GM21381 (cell line): ENCODE measurements around the gene SORBS2.

Experiments used
- ATAC-seq: cut with Tn5 transposase; IDR thresholded peaks from one replicate; pipeline ENCODE4 v1.9.1; 2021; ENCODE audit warnings: mild to moderate bottlenecking, moderate library complexity; ENCODE audit not compliant: unreplicated experiment

The SORBS2 gene

DNA sequence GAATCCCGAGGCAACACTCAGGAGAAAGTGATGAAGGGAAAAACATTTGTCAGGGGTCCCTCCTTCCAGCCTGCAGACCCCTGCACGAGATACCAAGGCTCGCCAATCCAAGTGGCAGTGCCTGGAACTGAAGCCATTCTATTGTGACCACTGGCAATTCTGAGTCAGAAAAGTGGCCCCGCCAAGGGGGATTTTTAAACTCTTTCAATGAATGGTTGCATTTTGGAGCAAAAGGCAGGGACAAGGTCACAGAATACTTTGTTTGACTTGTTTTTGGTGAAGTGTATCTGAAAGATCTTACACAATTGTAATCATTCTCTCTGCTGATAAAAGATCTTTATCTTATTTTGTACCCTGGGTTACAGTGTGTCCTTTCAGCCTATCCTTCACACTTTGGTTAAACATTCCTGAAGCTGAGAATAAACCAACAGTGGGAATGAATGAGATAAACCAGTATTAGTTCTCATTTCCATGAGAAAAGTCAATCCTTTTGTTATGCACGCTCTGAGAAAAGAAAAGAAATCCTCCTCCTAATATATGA is 160.8 kb downstream of the SORBS2 start:
- ATAC-seq, result no peak

DNA sequence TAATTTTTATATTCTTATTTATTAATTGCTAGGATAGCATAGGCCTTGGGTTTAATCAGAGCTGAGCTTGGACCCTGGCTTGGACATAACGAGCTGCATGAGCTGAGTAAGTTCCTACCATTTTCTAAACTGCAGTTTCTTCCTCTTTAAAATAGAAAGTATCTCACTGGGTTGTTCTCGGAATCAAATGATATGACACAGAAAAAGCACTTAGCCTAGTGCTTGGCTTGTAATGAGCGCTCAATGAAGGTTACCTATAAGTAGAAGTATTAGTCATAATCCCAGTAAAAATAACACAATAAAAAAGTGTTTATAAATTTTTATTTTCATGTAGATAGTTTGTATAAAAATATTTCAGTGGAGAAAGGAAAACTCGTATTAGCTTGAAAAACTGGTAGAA is 163.4 kb downstream of the SORBS2 start:
- no peak for ATAC-seq

DNA sequence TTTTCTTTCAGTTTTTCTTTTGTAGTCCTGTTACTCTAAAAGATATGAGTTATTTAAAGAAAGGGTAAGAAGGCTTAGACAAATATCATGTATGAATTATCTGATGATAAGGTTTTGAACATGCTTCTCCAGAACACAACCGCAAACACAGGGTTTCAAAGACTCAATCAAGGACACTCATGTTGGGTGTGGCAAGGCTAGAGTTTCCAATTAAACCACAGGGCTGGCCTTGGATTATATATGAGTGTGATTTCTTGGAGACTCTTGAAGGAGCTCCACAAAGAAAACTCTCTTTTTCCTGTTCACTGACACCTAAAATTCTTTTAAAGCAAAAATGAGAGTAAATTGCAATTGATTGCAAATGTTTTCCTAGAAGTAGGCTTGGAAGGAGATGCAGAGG is 166.6 kb downstream of the SORBS2 start:
- no peak for ATAC-seq

DNA sequence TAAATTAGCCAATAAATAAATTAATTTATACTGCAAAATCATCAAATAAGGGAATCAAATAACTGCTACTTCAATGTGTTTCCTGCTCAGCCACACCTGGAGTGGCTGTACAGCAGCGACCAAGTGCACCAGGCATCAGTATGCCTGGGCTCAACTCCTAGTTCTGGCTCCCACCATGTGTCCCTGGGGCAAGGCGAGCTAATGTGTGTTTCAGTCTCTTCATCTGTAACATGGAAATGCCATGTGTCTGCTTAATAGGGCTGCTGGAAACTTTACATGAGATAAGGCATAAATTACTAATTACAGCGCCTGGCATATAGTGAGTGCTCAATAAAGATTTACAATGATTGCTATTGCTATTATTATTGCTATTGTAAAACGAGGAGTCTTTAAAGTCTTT is 167.6 kb downstream of the SORBS2 start:
- ATAC-seq, result no peak

DNA sequence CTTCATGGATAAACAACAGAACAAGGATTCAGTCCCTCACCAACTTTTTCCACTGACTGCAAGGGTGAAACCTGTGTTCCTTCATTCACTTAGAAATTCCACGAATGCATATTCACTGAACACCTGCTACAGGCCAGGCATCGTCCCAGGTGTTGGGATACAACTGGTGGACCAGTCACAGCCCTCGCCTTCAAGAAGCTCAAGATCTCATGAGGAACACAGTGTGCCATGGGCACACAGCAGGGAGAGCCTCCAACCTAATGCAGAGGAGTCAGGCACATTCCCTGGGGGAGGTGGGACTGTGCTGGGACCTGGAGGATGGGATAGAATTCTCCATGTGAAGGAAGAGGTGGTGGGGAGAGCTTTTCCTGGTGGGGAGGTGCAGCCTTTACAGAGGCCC is 169.1 kb downstream of the SORBS2 start:
- no peak for ATAC-seq

DNA sequence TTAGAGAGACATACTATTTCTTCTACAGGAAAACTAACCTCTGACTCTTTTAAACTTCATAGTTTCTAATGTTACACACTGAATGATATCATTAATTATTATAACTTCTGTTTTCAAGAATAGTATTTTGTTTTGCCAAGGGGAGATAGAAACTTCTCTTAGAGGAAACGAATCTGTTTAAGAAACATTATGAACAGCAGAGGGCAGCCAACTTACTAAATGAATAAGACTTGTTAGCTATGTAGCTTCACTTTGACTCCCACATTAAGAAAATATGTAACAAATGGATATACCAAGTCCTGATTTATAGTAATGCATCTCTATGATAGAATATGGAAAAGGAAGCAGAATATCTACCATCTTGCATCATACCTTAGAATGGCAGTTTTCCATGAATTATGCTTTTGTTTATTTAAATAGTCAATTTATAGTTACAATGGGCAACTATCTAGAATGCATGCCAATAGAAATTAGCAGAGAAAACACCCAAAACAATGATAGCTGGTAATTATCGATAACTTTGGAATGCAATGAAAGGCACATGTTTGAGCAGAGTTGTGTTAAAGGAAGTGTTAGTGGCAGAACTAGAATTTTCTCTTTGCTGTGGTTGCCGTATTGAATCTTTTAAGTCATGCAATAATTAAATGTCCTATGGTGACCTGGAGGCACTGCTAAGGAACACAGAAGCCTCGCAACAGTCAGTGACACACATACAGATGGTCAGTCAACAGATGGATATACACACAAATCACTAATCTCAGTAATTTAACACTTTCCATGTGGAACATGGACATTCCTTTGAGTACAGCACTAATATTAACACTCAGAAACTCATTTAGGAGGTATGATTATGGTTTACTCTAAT is 171.0 kb downstream of the SORBS2 start:
- no peak for ATAC-seq

DNA sequence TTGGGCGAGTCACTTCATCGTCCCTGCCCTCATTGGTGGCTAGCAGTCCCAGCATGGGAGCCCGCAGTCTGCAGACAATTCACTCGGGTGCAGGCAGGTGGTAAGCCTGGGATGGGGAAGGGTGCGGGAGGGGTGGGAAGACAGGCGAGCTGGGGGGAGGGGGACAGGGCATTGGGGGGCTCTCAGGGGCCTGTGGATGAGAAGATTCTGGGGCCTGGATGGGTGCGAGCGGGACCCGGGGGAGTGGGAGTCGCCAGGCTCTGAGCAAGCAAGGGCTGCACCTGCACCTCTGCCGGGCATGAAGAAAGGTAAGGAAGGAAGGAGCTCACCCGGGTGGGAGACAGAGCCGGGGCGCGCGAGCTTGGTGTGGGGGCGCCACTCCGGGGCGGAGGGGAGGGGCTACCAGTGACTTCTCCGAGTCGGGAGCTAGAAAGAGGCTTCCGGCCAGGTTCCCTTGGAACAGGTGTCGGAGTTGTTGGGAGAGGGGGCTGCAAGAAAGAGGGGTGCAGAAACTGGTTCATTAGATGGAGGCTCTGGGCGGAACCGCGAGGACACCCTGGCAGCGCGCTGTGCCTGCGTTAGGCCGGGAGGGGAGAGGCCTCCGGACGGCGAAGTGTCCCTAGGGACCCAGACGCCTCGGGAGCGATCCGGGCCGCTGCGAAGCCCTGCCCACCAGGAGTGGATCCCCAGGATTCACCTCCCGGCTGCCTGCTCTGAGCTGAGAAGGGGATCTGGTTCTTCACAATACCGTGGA is 173.3 kb downstream of the SORBS2 start:
- no peak for ATAC-seq

DNA sequence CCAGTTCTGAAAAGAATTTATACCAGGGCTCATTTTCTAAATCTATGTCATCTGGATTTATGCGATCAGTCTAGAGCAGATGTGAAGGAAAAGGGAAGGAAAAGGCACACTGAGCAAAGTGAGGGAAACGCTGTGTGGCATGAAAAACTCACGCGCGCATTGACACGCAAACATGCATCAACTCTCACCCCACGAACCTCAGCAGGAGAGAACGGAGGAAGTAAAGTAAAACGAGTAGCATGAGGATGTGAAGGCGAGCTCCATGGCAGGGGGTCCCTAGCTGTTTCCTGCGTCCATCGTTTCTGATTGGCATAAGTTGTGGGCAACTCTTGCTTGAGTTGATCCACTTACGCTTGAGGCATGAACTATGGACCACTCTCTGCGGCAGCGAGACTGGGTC is 173.9 kb downstream of the SORBS2 start:
- no peak for ATAC-seq

DNA sequence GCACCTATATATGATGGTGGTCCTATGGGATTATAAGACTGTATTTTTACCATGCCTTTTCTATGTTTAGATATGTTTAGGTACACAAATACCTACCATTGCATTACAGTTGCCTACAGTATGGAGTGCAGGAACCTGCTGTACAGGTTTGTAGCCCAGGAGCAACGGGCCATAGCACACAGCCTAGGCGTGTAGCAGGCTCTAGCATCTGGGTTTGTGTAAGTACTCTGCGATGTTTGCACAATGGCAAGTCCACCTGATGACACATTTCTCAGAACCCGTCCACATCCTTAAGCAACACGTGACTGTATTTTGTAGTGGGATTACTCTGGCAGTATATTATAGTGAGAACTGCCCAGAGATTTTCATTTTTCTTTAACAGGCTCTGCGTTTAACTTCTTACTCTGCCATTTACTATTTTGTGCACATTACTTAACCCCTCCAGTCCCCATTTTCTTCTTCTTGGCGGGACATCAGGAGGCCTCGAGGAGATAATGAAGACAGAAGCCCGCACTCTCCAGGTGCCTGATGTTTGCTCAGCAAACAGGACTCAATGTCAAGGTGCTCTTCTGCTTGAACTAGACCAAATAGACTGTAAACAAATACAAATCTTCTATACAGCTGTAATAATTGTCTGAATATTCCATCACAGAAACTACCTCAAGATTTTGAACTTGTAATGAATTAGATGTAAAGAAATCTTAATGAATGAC is 174.7 kb downstream of the SORBS2 start:
- ATAC-seq, result no peak

DNA sequence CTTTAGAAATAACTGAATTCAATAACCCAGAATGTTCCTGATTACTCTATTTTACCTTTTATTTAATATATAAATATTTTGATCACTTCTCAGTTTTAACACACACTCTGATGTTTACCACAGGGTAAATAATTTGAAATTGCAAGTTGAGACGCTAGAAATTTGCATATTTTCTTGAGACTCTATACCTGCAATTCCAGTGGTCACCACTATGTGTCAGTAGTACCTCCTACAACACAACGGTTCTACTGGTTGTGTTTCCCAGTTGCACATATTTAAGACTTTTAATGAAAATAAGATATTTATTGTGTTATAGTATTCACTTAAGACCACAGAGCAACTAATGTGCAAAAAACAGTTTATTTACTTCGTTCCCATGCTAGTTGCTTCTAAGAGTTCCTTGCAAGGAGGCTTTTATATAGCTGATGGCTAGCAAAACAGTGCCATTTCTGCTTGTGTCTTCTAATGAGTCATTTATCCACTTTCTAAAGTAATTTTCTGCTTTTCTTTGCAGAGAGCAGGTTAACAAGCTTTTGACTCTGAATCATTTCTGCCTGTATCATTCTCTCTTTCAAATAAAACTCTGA is 177.8 kb downstream of the SORBS2 start:
- ATAC-seq, result no peak

DNA sequence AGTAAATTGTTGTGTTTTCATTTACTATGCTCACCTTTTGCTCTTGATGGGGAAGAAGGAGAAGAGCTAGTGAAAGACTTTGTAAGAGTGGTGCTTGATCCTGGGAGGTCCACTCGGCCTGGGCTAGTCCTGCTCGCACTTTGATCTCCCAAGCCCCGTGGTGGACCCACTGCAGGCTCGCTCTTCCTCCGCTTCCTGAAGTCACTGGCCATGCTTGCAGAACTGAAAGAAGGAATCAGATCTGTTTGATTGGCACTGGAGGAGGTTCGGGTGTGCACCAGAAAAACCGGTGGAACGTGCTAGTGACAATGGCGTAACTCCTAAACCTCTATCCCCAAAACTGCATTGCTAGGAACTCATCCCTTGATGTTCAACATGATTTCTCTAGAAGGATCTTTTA is 185.2 kb downstream of the SORBS2 start:
- ATAC-seq, result no peak

DNA sequence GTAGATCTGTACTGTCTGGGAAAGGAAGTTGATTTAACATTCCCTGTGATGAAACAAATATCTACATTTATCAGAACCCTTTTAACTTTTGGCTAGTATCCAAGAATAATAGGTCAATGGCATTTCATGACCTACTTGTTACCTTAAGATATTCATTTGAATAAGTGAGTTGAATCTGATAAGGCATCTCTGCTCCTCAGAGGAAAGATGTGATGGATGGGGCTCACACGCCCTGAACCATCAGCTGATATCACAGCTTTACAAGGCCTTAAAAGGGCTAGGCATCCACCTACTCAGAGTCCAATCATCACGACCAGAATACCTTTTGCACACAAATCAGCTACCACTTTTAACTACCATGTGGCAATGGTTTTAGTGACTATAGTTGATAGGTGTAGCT is 186.5 kb downstream of the SORBS2 start:
- ATAC-seq, result no peak

DNA sequence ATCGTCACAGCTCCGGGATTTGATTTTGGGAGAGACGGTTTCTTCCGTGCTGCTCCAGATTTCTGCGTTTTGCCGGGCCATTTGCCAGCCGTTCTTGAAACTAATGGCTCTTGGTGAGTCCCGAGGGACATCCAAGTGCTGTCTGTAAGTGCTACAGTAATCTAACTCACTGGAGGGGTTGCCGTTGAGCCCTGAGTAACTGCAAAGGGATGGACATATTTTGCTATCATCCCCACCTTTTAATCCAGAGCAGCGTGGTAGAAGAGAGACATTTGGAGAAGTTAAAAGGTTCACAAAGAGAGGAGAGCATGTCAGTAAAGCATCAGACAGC is 187.8 kb downstream of the SORBS2 start:
- no peak for ATAC-seq

DNA sequence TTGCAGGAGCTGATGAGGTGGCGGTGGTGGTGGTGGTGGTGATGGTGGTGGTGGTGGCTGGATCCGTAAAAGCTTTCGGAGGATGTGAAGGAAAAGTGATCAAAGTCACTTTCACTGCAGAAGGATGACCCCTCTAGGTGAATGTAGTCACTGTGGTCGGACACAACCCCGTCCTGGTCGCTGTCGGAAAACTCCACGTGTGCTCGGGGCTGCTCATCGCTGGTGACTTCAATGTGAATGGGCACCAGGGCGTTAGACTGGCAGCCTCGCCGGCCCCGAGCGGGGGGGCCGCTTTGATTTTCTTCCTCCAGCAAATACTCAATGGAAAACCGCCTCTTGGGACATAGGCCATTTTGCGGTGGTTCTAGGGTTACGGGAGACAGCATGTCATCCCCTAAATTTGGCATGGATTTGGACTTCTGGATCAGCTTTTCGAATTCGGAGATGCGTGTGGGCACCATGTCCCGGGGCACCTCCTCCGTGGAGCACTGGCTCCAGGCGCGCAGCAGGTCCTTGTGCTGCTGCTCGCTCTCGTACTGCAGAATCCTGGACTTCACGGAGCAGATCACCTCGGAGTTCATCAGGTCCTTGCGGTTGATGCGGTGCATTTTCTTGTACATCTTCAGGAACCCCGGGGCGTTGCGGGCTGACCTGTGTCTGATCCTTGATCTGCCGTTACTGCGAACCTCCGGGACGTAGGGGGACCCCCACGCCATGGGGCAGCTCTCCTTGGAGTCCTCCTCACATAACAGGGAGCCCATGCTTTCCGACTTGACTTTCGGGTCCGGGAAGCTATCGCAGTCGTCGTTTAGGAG is 188.3 kb downstream of the SORBS2 start:
- no peak for ATAC-seq

DNA sequence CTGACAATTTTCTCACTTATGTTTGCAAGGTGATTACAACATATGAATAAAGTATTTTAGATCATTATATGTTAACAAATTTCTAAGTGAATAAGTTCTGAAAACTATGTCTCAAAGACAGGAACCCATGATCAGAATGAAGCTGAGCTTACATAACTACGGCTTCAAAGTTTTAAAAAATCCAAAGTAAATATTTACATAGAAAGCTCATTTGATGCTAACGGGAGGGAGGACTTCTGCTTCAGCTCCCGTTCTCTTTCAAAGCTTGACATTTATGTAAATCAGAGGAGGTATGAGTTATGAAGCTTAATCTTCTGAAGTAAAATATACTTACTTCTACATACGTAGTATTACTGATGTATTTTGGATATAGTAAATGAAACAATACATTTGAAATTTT is 203.8 kb downstream of the SORBS2 start:
- ATAC-seq, result no peak

DNA sequence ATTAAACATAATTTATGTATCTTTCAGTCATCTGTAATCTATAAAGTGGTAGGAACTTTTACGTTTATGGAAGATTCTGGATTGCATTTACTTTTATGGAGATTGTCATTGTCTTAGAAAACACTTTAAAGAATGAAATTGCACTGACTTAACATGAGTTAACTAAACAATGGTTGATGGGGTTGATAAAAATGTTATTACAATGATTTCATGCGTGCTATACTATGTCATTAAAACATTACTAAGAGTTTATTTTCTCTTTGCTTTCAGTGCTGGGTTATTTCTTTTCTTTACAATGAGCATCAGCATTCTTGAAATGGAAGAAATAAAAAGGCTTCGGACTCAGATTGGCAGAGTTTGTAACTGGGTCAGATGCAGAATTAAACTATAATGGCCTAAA is 209.6 kb downstream of the SORBS2 start:
- no peak for ATAC-seq

DNA sequence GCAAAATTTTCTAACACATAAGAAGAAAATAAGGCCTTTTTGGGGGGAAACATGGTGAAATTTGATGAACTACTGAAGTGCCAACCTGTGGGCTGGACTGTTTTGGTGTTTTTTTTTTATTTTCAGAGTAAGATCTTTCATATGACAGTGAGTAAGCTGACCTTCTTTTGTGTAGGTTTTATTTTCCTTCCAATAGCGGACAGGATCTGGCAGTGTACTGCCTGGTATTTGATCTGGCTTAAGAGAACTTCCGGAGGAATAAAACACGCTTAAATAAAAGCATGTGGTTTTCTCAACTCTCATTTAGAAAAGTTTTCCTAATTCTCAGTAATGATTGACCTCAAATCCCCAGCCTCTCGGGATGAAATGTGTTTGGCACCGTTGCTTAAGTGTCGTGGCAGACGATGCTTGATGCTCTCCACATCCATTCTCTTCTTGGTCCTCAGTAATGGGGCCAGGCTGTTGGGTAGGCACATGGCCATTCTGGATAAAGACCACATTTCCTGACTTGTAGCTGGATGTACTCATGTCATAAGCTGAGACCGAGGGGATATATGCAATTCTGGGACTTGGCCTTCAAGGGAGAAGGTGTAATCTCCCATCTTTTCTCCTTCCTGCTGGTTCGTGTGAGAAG is 211.1 kb downstream of the SORBS2 start:
- ATAC-seq, result no peak

DNA sequence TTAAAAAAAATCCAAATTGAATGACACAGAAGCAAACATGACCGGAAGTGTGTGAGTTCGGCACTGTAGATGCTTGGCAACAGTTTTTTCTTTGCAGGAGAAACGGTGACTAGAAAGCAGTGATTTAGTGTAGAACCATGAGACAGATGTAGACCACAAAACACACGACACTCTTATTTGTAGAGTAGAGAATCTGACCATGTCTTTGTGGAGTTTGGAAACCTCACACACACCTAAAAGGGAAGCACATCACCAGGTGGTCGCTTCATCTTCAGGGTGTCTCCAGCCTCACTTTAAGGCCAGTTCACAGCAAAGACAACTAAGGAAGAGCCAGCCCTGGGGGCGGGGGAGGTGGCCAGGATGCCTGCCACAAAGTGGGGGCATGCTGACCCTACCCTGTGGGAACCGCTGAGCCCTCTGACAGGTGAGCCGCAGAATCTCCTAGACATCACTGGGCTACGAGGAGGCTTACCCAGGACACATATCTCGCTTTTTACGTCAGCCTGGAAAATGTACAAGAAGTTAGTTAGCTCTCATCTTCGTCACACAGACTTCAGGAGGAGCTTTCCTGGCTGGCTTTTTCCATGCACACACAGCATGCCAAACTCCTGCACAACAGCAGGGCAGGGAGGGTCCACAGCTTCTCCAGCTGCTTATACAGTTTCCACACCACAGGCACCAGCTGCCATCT is 212.3 kb downstream of the SORBS2 start:
- no peak for ATAC-seq

DNA sequence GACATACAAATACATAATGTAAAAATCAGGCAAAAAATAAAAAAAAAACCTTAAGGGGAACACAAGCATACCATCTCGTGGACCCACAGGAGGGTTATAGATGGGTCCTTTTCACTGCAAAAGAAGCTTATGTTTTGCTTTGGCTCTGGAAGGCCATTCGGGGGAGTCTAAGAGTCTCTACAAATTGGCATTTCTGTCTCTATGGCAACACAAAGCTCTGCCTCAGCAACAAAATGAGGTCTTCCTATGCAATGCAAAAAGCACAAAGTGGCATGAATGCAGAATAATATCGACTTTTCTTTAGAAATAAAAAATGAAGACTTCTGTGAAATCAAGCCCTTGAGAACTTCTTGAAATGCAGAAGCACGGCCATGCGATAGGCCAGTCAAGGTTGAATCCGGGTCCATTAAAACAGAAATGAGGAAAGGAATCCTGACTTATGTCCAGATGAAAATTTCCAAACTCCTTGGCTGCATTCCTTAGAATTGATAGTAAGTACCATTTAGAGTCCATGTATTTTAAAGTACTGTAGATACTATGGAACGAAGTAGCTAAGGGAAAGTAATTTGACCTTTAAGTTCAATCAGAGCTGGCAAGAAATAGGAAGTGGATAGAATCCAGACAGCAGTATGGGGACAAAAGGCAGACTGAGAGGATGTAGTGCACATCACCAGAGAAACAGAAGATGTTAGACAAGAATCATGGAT is 213.0 kb downstream of the SORBS2 start:
- no peak for ATAC-seq
